ENCODE results near the gene KIFAP3.

Gene KIFAP3

DNA sequence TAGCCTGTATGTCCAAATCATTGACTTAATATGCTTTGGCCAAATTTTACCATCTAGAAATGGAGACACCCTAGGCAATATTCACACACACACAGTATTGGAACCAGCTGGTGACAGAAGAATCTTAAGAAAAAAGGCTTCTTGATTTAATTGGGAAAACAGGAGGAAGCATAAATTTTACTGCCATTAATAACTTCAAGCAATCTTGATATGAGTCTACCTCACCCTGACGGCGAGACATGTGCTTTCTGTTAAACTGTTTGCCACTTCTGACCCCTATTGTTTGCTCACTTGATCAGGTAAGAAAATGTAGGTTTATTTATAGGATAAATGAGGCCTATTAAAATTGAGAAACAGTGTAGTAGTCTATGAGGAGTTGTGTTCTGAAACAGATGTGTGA, 73.2 kb downstream of the KIFAP3 start:
- Histone ChIP-seq H3K4me2 (ENCODE audit: low read length) (no peak overlapping the region), H3K9me2 (replicated peaks; ENCODE audit: control insufficient read depth, low read length) (no peaks in the 10 kb centered on the region), H4K20me1 (ENCODE audit: control insufficient read depth, insufficient read depth, low read depth, low read length) (no peaks in the 10 kb centered on the region), H3F3A (ENCODE audit: control insufficient read depth, insufficient read depth) (no peaks in the 10 kb centered on the region), H3K79me2 (ENCODE audit: control insufficient read depth, low read length) (no peaks in the 10 kb centered on the region), H3K27ac (ENCODE audit: low read depth, low read length) (no peak overlapping the region), H3K4me1 (ENCODE audit: control insufficient read depth, low read length) (no peaks in the 10 kb centered on the region), H3K9me3 (ENCODE audit: control insufficient read depth, insufficient read depth, low read length) (no peaks in the 10 kb centered on the region), H3K36me3 (ENCODE audit: control insufficient read depth, low read length) (no peaks in the 10 kb centered on the region), H3K4me3 (ENCODE audit: low read length) (no peak overlapping the region), H3K27me3 (ENCODE audit: control insufficient read depth, low read length) (no peaks in the 10 kb centered on the region)
- TF ChIP-seq, protein P1, sequence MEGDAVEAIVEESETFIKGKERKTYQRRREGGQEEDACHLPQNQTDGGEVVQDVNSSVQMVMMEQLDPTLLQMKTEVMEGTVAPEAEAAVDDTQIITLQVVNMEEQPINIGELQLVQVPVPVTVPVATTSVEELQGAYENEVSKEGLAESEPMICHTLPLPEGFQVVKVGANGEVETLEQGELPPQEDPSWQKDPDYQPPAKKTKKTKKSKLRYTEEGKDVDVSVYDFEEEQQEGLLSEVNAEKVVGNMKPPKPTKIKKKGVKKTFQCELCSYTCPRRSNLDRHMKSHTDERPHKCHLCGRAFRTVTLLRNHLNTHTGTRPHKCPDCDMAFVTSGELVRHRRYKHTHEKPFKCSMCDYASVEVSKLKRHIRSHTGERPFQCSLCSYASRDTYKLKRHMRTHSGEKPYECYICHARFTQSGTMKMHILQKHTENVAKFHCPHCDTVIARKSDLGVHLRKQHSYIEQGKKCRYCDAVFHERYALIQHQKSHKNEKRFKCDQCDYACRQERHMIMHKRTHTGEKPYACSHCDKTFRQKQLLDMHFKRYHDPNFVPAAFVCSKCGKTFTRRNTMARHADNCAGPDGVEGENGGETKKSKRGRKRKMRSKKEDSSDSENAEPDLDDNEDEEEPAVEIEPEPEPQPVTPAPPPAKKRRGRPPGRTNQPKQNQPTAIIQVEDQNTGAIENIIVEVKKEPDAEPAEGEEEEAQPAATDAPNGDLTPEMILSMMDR (IDR thresholded peaks at IDR 0.05; ENCODE audit: low read depth, low read length, poor library complexity, severe bottlenecking): no peak
- no peak for TF ChIP-seq EZH2phosphoT487 (IDR thresholded peaks at IDR 0.05; ENCODE audit: borderline replicate concordance, low read length)

DNA sequence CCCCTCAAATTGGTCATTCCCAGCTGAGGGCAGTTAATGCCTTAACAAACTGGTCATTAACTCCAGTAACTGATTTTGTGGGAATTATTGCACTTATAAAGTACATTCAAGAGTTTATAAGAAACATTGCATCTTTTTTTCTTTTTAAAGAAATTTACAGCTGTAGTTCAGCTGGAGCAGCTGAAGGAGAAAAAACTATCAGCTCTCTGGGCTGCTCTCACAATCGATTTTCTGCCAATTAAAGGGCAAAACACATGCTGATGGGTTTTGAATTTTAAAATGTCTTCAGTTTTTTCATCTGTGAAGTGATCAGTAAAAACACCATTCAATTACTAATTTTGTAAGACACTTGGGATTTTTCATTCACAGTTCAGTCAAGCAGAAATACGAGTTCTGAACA, 74.7 kb downstream of the KIFAP3 start:
- Histone ChIP-seq H3K27ac (ENCODE audit: low read depth, low read length) (no peak overlapping the region), H3K9me2 (replicated peaks; ENCODE audit: control insufficient read depth, low read length) (no peaks in the 10 kb centered on the region), H3K27me3 (ENCODE audit: control insufficient read depth, low read length) (no peaks in the 10 kb centered on the region), H4K20me1 (ENCODE audit: control insufficient read depth, insufficient read depth, low read depth, low read length) (no peaks in the 10 kb centered on the region), H3F3A (ENCODE audit: control insufficient read depth, insufficient read depth) (no peaks in the 10 kb centered on the region), H3K4me2 (ENCODE audit: low read length) (no peak overlapping the region), H3K36me3 (ENCODE audit: control insufficient read depth, low read length) (no peaks in the 10 kb centered on the region), H3K9me3 (ENCODE audit: control insufficient read depth, insufficient read depth, low read length) (no peaks in the 10 kb centered on the region), H3K4me1 (ENCODE audit: control insufficient read depth, low read length) (no peaks in the 10 kb centered on the region), H3K4me3 (ENCODE audit: low read length) (no peak overlapping the region), H3K79me2 (ENCODE audit: control insufficient read depth, low read length) (no peaks in the 10 kb centered on the region)
- no peak for TF ChIP-seq EZH2phosphoT487 (IDR thresholded peaks at IDR 0.05; ENCODE audit: borderline replicate concordance, low read length)
- TF ChIP-seq, protein P1 (IDR thresholded peaks at IDR 0.05; ENCODE audit: low read depth, low read length, poor library complexity, severe bottlenecking): no peak

DNA sequence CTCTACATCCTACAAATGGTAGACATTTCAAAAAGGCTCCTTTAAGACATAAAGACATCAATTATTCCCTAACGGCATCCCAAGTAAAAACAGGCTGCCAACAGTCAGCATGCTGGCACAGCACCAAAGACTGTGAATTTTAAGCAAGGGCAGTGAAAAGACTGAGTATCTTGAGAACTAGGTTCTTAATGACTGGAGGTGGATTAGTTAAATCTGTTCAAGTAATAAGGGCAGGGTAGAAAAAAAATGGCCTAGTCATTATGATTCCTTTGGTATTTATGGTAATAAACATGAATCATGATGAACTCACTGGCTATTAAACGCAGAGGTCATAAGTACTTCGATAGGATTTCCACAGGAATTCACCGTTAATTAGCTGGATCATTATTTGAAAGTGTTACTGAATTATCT, 75.2 kb downstream of the KIFAP3 start:
- Histone ChIP-seq H3K27me3 (ENCODE audit: control insufficient read depth, low read length) (no peaks in the 10 kb centered on the region), H4K20me1 (ENCODE audit: control insufficient read depth, insufficient read depth, low read depth, low read length) (no peaks in the 10 kb centered on the region), H3K9me2 (replicated peaks; ENCODE audit: control insufficient read depth, low read length) (no peaks in the 10 kb centered on the region), H3F3A (ENCODE audit: control insufficient read depth, insufficient read depth) (no peaks in the 10 kb centered on the region), H3K9me3 (ENCODE audit: control insufficient read depth, insufficient read depth, low read length) (no peaks in the 10 kb centered on the region), H3K4me3 (ENCODE audit: low read length) (no peak overlapping the region), H3K27ac (ENCODE audit: low read depth, low read length) (no peak overlapping the region), H3K4me1 (ENCODE audit: control insufficient read depth, low read length) (no peaks in the 10 kb centered on the region), H3K4me2 (ENCODE audit: low read length) (no peak overlapping the region), H3K36me3 (ENCODE audit: control insufficient read depth, low read length) (no peaks in the 10 kb centered on the region), H3K79me2 (ENCODE audit: control insufficient read depth, low read length) (no peaks in the 10 kb centered on the region)
- TF ChIP-seq, protein P1 (IDR thresholded peaks at IDR 0.05; ENCODE audit: low read depth, low read length, poor library complexity, severe bottlenecking): no peak
- TF ChIP-seq EZH2phosphoT487 (IDR thresholded peaks at IDR 0.05; ENCODE audit: borderline replicate concordance, low read length): no peak

DNA sequence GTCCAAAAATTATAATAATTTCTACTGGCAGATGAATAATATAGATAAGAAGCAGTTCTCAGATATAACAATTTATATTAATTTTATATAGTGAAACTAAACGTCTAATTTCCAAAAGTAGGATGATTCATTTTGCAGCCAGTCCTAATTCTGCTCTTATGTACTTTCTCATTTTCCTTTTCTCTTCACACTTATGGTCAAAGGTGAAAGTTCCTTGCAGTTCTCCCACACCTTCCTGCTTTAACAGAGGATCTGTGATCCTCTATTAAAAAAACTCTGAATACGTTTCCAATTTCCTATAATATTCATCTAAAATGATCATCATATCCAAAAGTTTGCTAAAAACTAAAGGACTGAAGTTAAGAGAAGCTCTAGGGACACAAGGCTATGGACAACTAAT, 78.5 kb downstream of the KIFAP3 start:
- Histone ChIP-seq H3K9me2 (replicated peaks; ENCODE audit: control insufficient read depth, low read length) (no peaks in the 10 kb centered on the region), H3F3A (ENCODE audit: control insufficient read depth, insufficient read depth) (no peaks in the 10 kb centered on the region), H3K27me3 (ENCODE audit: control insufficient read depth, low read length) (no peaks in the 10 kb centered on the region), H3K4me2 (ENCODE audit: low read length) (no peak overlapping the region), H3K9me3 (ENCODE audit: control insufficient read depth, insufficient read depth, low read length) (no peaks in the 10 kb centered on the region), H4K20me1 (ENCODE audit: control insufficient read depth, insufficient read depth, low read depth, low read length) (no peaks in the 10 kb centered on the region), H3K4me3 (ENCODE audit: low read length) (no peak overlapping the region), H3K36me3 (ENCODE audit: control insufficient read depth, low read length) (no peaks in the 10 kb centered on the region), H3K4me1 (ENCODE audit: control insufficient read depth, low read length) (no peaks in the 10 kb centered on the region), H3K79me2 (ENCODE audit: control insufficient read depth, low read length) (no peaks in the 10 kb centered on the region), H3K27ac (ENCODE audit: low read depth, low read length) (no peak overlapping the region)
- TF ChIP-seq EZH2phosphoT487 (IDR thresholded peaks at IDR 0.05; ENCODE audit: borderline replicate concordance, low read length): no peak
- TF ChIP-seq, protein P1 (IDR thresholded peaks at IDR 0.05; ENCODE audit: low read depth, low read length, poor library complexity, severe bottlenecking): no peak
